Breast epithelium (tissue), 3 donors: ENCODE data around the gene MYADML2.

ENCODE experiments used
- CTCF ChIP-seq, 3 donors: fragments of 450-650 bp; IDR thresholded peaks; one replicate each; pipeline ENCODE4 v1.5.1; 2016 to 2017; ENCODE audit warnings: antibody characterized with exemption in 3 of 3, mild to moderate bottlenecking in 3 of 3, moderate library complexity in 3 of 3
- POLR2A ChIP-seq: fragments of 450-650 bp; IDR thresholded peaks from one replicate; pipeline ENCODE4 v1.6.1; 2016; ENCODE audit warnings: antibody characterized with exemption, mild to moderate bottlenecking, moderate library complexity

GRCh38 chr17:81942167-81942553 lies 4.9 kb downstream of the MYADML2 start:
- TF ChIP-seq CTCF (IDR thresholded peaks at IDR 0.05) = no peak
- TF ChIP-seq POLR2A = no peak
